Measurements from ENCODE around the gene CREBZF.
"Not testable (repeated sequence)": the region's sequence is repeated elsewhere in the genome, so short reads cannot be mapped to it uniquely, and the experiment has no call there.

Gene CREBZF

DNA sequence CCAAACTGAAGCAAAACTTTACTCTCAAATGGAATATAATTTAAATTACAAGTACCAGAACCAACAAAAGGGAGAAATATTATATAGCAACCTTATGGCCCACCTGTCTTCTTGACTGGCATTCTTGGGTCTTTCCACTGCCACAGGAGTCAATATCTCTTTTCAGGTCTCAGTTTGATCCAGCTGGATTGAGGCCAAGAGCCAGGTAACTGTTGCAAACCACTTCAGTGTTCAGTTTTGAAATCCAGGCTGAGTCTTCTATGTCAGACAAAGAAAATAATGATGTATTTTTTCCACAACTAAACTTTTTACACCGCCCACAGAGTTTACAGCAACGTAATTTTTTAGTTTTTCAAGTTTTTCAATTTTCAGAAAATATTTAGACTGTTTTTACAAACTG lies 38.4 kb downstream of the CREBZF start:
- no peak for DNase-seq (ENCODE audit: low read depth in 2 of 2)

DNA sequence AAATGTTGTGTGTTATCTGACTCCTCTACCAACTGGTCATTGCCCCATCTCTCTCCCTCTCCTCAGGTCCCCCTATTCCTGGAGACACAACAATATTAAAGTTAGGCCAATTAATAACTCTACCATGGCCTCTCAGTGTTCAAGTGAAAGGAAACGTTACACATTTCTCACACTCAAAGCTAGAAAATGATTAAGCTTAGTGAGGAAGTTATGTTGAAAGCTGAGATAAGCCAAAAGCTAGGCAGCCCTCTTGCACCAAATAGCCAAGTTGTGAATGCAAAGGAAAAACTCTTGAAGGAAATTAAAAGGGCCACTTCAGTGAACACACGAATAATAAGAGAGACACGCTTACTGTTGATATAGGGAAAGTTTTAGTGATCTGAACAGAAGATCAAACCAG lies 44.7 kb downstream of the CREBZF start:
- DNase-seq (ENCODE audit: low read depth in 2 of 2), result no peak

DNA sequence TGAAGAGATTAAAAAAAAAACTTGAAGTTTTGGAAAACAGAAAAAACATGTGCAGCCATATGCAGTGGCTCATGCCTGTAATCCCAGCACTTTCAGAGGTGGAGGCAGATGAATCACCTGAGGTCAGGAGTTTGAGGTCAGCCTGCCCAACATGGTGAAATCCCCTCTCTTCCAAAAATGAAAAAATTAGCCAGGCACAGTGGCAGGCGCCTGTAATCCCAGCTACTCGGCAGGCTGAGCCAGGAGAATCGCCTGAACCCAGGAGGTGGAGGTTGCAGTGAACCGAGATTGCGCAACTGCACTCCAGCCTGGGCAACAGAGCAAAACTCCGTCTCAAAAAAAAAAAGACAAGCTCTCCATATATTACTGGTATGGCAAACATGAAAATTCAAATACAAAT lies 45.4 kb downstream of the CREBZF start:
- no peak for DNase-seq (ENCODE audit: low read depth in 2 of 2)

DNA sequence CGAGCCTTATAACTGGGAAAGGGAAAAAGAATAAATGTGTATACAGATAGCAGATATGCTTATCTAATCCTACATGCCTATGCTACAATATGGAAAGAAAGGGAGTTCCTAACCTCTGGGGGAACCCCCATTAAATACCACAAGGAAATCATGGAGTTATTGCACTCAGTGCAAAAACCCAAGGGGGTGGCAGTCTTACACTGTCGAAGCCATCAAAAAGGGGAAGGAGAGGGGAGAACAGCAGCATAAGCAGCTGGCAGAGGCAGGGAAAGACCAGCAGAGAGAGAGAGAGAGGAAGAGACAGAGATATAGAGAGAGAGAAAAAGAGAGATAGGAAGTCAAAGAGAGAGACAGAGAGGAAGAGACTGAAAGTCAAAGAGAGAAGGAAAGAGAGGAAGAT lies 53.3 kb downstream of the CREBZF start:
- not testable (repeated sequence) for DNase-seq (ENCODE audit: low read depth in 2 of 2)
